ENCODE measurements around the gene TLE2.
"Not testable (repeated sequence)": the region's sequence is repeated elsewhere in the genome, so short reads cannot be mapped to it uniquely, and the experiment has no call there.

The TLE2 gene

DNA sequence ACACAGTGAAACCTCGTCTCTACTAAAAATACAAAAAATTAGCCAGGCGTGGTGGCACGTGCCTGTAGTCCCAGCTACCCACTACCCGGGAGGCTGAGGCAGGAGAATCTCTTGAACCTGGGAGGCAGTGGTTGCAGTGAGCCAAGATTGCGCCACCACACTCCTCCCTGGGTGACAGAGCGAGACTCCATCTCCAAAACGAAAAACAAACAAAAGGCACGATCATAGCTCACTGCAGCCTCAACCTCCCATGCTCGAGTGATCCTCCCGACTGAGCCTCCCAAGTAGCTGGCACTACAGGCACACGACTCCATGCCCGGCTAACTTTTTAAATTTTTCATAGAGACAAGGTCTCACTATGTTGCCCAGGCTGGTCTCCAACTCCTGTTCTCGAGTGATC lies 17.0 kb downstream of the TLE2 start:
- not testable (repeated sequence) for DNase-seq

DNA sequence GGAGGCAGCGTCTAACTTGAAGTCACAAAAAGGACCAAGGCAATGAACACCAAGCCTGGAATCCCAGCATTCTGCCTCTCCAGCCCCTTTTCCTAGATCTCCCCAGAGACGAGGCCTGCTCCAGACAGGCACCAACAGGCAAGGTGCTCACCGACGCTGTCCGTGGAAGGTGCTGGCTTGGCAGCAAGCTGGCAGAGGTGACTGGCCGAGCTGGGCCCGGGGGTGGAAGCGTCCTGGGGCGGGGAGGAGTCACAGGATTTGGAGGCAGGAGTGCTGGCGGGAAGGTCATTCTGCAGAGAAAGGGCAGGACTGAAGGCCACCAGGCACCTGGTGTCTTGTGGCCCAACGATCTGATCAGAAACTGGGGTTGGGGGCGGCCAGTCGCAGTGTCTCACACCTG lies 18.2 kb downstream of the TLE2 start:
- no peak for DNase-seq

DNA sequence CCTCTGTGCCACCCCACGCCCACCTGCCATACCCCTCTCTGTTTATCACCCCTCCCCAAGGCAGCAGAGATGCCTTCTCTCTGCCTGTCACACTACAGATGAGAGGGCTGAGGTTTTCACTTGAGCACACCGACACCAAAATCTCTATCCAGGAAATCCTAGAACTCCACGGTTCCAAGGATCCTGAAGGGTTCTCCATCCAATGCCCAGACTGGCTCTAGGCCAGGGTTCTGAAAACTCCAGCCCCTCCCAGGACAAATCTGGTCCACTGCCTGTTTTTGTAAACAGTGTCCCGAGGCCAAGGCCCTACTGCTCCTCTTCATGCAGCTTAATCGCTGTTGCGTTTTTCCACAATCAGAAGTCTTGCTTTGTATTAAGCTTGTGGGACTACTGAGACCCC lies 20.1 kb downstream of the TLE2 start:
- no peak for DNase-seq

DNA sequence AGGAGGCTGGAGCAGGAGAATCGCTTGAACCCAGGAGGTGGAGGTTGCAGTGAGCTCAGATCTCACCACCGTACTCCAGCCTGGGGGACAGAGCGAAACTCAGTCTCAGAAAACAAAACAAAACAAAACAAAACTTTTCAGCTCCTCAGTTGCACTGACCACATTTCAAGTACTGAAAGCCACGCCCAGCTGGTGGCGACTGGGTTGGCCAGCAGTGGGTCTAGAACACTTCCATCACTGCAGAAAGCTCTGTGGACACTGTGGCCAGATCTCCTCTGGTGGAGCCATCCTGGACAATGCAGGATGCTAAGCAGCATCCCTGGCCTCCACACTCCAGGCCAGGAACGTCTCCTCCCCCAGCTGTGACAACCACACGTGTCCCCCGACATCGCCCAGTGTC lies 21.1 kb downstream of the TLE2 start:
- no peak for DNase-seq

DNA sequence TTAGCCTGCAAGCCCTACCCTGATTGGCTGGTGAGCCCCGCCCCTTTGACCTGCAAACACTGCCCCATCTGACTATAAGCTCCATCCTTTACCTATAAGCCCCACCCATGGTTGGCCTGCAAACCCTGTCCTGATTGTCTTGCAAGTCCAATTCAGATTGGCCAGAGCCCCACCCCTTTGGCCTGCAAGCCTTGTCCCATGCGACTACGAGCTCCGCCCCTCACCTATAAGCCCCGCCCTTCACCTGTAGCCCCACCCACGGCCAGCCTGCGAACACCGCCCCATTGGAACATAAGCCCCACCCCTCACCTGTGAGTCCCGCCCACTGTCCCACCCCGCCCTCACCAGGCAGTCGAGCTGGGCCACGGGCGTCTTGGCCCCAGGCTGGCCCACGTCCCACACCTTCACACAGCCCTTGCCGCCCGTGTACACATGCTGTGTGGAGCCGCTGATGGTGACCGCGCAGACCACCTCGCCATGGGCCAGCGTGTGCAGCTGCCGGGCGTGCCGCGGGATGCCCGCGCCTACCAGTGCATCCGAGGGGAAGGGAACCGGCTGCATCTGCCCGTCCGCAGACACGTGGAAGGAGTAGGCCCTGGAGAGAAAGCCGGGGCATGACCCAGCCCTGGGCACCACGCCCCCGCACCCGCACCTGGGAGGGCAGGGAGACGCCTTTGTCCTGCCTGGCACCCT lies 22.9 kb downstream of the TLE2 start:
- DNase-seq = peak; percentile 7

DNA sequence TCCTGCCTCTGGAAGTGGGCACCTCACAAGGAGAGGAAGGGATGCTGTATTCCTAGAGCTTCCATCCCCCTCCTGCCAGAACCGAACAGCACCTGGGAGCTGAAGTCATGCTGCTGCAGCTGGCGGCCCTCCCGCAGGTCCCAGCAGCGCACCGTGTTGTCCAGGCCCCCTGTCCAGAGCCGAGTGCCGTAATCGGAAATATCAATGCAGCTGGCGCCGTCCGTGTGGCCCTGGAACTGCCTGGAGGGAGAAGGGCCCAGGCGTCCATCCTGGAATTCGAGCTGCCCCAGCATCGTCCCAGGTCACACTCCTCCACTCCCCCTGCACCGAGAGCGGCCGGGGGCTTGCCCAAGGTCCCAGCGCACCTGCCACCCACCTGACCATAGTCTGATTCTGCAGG lies 23.7 kb downstream of the TLE2 start:
- no peak for DNase-seq

DNA sequence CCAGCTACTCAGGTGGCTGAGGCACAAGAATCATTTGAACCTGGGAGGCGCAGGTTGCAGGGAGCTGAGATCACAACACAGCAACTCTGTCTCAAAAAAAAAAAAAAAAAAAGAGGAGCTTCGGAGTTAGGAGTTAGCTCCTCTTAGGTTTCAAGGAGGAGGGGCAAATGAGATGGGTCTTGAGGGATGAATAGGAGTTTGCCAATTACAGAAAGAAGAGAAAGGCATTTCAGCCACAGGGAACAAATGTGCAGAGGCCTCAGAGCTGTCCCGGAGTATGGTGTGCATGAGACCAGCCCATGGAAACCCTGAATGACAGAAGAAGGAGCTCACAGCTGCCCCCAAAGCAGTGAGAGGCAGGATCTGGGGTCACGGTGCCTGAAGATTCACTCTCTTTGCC lies 24.6 kb downstream of the TLE2 start:
- DNase-seq = no peak

DNA sequence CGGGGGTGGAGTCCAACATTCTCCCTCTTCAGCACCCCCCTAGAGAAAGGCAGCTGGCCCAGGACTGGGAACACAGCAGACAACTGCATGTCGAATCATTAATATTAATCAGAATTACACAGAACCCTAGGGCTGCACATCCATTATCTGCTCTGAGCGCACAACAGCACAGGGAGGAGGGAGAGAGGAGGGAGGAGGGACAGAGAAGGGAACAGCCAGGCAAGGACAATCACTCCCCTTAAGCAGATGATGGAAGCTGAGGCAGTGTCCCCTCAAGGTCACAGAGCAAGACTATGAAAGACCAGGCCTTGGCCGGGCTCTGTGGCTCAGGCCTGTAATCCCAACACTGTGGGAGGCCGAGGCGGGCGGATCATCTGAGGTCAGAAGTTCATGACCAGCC lies 26.0 kb downstream of the TLE2 start:
- no peak for DNase-seq

DNA sequence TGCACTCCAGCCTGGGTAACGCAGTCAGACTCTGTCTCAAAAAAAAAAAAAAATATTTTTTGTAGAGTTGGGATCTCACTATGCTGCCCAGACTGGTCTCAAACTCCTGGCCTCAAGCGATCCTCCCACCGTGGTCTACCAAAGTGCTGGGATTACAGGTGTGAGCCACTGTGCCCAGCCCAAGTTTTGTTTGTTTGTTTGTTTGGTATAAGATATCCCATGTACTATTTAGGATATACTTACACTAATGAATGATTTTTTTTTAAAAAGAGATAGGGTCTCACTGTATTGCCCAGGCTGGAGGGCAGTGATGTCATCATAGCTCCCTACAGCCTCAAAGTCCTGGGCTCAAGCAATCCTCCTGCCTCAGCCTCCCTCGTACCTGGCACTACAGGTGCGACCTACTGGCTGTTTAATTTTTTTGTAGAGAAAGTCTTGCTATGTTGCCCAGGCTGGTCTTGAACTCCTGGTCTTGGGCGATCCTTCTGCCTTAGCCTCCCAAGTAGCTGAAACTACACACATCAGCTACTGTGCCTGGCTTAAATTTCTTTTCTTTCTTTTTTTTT lies 27.8 kb downstream of the TLE2 start:
- DNase-seq = no peak

DNA sequence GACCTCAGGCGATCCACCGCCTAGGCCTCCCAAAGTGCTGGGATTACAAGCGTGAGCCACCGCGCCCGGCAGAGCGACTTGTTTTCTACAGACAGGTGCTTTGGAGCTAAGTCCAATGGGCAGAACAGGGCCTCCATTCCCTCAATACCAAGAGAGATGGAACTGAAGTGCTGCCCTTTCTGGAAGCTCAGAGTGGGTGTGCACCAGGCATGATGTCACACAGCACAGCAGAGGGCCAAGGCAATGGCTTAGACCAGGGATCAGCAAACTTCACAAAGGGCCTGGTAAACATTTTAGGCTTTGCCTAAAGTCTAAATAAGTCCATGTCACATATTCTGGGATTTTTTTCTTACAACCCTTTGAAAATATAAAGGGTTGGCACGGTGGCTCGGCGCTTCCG lies 30.4 kb downstream of the TLE2 start:
- DNase-seq = no peak

DNA sequence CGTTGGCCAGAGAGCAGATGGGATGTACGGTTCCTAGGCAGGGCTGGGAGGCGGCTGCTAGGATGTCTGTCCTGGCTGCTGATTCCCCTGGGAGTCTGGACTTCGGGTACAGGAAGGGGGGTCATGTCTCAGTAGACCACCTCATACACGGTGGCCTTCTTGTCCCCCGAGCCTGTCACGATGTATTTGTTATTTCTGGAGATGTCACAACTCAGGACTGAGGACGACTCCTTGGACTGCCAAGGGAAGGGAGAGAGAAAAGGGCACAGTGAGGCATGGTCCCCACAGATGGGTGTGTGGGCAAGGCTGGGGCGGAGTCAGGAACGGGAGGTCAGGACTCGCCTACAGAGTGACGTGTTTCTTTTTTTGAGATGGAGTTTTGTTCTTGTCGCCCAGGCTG lies 31.4 kb downstream of the TLE2 start:
- DNase-seq = no peak

DNA sequence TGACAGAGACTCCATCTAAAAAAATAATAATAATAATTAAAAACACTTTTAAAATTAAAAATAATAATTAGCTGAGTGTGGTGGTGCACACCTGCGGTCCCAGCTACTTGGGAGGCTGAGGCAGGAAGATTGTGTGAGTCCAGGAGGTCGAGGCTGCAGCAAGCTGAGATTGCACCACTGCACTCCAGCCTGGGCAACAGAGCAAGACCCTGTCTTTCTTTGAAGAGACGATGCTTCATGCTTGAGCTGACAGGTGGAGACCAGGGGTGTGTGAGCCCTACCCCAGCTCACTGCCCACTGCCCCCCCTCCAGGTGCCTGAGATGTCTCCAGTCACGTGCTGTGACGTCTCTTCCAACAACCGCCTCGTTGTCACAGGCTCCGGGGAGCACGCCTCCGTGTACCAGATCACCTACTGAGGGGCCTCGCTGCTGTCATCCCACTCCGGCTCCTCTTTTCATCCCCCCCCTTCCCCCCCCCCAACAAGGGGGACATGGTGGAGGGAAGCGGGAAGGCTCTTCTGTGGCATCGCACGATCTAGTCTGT lies 34.4 kb downstream of the TLE2 start:
- DNase-seq = no peak

DNA sequence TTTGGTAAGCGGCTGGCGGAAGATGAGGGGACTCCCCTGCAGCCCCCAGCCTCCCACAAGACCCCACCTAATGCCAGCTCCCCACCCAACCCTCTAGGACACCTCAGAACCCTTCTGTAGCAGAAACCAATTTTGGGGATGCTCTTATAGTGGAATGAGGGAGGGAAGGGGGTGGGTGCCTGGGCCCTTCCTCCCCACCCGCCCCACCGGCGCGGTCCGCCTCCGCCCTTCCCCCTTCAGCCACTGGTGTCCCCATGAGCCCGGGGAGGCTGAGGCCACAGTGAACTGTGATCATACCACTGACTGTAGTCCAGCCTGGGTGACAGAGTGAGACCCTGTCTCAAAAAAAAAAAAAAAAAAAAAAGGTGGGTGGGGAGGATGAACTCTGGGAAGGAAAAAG lies 35.5 kb downstream of the TLE2 start:
- DNase-seq = no peak

DNA sequence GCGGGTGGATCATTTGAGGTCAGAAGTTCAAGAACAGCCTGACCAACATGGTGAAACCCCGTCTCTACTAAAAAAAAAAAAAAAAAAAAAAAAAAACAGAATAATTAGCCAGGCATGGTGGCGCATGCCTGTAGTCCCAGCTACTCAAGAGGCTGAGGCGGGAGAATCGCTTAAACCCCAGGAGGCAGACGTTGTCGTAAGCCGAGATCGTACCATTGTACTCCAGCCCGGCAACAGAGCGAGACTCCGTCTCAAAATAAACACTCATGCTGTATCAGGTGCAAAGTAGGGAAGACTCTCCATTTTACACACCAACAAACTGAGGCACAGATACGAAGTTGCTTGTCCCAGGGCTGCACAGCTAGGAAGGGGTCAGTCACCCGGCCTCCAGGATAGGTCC lies 36.1 kb downstream of the TLE2 start:
- no peak for DNase-seq

DNA sequence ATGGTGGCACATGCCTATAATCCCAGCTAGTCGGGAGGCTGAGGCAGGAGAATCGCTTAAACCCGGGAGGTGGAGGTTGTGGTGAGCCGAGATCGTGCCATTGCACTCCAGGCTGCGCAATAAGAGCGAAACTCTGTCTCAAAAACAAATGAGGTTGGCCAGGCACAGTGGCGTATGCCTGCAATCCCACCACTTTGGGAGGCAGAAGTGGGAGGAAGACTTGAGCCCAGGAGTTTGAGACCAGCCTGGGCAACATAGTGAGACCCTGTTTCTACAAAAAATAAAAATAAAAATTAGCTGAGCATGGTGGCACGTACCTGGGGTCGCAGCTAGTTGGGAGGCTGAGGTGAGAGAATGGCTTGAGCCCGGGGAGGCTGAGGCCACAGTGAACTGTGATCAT lies 36.7 kb downstream of the TLE2 start:
- DNase-seq = not testable (repeated sequence)

DNA sequence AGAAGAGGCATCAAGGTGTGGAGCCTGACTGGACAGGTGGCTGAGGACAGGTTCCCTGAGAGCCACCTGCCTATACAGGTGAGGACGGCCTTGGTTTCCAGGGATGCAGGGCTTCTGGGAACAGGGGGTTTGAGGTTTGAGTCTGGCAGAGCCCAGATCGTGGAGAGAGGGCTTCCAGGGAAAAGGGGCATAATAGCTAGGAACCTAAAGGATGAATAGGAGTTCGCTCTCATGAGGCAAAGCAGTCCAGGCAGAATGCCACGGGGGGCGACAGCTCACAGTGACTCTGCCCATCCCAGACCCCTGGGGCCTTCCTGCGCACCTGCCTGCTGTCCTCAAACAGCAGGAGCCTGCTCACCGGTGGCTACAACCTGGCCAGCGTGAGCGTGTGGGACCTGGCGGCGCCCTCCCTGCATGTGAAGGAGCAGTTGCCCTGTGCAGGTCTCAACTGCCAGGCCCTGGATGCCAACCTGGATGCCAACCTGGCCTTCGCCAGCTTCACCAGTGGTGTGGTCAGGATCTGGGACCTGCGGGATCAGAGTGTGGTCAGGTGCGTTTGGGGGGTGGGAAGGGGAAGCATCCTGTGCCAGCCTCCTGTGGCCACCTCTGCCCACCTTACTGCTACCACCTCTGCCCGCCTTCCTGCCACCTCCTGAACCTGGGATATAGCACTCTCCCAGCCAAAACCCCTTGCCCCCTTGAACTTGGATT lies 39.7 kb downstream of the TLE2 start:
- no peak for DNase-seq

DNA sequence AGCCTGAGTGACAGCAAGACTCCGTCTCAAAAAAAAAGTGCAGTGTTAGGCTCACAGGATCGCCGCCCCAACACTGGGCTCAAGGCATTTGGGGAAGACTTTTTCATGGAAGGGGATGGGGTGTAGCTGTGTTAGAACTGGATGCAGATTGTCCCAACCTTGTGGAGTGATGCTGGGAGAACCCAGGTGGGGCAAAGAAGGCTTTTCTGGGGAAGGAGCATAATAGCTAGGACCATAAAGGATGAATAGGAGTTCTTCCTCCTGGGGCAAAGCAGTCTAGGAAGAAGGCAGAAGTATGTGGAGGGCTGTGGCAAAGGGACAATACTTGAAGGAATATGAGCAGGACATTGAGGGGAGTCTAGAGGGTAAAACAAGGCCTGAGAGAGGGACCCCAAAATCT lies 40.5 kb downstream of the TLE2 start:
- no peak for DNase-seq

DNA sequence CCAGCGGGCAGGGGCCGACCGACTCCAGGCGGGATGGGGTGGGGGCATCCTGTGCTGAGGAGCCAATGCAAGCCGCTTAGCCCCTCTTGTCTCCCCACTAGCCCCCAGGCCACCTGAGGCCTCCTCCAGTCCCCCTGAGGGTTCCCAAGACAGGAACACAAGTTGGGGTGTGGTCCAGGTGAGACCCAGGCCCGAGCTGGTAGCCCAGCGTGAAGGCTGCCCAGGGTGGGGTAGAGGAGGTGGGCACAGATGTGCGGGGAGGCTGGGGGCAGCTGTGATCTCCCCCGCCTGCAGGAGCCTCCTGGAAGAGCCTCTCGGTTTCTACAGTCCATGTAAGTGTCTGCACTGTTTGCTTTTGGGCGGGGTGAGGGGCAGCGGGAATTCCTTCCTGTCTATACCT lies 41.3 kb downstream of the TLE2 start:
- no peak for DNase-seq

DNA sequence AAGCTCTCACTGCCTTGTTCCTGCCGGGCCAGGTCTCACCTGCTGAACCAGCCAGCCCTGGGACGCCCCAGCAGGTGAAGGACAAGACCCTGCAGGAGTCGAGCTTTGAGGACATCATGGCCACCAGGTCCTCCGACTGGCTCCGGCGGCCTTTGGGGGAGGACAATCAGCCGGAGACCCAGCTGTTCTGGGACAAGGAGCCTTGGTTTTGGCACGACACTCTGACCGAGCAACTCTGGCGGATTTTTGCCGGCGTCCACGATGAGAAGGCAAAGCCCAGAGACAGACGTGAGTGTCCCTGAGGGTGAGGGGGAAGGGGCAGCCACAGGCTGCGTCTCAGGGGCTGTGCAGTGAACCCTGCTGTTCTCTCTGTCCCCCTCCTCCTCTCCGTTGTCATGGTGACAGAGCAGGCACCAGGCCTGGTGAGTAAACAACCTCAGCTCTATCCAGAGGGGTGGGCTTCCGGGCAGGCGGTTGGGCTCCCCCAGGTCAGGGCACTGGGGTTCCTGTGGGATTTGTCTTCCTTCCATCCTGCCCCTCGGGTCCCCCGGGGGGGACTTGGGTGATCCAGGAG lies 42.0 kb downstream of the TLE2 start:
- DNase-seq = no peak

DNA sequence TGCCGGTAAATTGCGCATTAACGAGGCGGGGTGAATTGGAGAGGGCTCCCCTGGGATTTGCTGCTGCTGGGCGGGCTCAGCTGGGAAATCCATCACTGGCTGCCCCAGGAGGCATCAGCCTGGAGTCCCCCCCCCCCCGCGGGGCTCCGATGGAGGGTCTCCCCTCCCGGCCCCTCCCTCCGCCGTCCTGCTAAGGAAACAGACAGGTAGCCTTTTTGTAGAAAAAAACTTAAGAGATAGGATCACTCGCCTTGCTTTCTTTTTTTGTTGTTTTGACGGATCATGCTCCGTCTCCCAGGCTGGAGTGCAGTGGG lies 44.9 kb downstream of the TLE2 start:
- DNase-seq = no peak

DNA sequence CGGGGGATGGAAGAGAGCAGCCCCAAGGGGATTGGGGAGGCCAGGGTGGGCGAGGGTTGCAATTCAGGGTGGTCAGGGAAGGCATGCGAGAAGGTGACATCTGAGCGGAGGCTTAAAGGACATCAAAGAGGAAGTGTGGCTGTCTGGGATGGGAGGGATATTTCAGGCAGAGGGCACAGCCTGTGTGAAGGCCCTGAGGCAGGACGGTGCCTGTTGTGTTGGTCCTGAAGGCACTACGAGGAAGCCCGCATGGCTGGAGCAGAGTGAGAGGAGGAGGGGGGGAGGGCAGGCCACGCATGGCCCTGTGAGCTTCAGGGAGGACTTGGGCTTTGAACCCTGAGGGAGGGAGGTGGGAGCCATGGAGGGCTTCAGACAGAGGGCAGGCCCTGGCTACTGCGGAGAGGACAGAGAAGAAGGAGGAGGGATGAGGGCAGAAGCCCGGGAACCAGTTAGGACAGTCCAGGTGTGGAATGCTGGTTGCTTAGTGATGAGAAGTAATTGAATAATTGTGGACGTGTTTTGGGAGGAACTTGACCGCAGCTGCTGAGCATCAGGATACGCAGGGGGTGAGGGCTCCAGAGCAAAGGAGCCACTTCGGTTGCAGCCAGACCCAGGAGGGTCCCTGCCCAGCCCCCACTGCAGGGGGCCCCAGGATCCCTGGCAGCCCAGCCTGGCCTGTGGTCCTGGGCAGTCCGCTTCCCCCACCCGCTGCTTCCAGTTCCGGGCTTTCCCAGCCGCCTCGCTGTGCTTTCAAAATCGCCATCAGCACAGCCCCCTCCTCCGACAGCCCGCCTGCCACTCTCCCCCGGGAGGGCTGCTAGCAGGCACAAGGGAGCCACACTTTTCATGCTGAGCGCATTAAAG lies 45.5 kb downstream of the TLE2 start:
- no peak for DNase-seq

DNA sequence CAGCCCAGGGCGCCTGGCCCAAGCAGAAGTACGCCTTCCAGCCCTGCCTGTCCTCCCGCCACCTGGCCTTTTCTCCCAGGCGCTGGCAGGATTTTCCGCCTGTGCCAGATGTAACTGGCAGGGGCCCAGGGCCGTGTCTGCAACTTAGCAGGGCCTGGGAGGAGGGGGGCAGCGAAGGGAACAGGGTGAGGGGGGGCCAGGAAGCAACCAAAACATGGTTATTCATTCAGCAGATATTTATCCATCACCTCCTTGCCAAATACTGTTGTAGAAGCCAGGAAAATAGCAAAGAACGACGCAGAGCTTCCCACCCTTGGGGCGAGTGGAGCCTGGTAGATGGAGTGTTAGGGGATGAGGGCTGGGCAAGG lies 46.1 kb downstream of the TLE2 start:
- no peak for DNase-seq

DNA sequence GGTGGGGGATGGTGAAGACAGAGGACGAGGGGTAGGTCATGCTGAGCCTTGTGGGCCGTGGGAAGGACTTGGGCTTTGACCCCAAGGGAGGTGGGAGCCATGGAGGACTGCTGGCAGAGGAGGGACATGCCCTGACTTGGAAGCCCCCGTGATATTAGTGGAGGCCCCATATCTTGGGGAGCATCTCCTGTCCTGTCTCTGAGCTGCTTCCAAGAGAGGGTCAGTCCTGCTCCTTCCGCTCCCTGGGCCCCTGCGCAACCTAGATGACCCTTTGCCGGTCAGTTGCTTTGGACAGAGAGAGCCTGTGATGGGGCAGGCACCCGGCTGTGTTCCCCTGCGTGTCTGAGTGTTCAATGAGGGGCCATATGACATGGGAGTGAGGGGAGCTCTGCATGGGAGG lies 46.5 kb downstream of the TLE2 start:
- no peak for DNase-seq
